Vagina (tissue), 2 donors: ENCODE data around the gene STK32B.

Experiments used
- CTCF ChIP-seq, 3 experiments: fragments of 450-650 bp in 2 of 3; fragments of 200-600 bp in 1 of 3; sonication (generic) in 1 of 3; IDR thresholded peaks; one replicate each; pipeline ENCODE4 v1.5.1; 2017 to 2019; ENCODE audit warnings: antibody characterized with exemption in 3 of 3, mild to moderate bottlenecking in 2 of 3, moderate library complexity in 2 of 3
- POLR2A ChIP-seq, 2 donors: fragments of 450-650 bp; IDR thresholded peaks; one replicate each; pipeline ENCODE4 v1.6.1; 2017; ENCODE audit warnings: antibody characterized with exemption in 2 of 2, mild to moderate bottlenecking in 2 of 2, moderate library complexity in 2 of 2

- TF ChIP-seq CTCF (IDR thresholded peaks at IDR 0.05) (no peak), POLR2A (IDR thresholded peaks at IDR 0.05) (no peak)
Observed at GRCh38 chr4:5036239-5036638, 15.0 kb upstream of the STK32B start.
